Activated naive CD8-positive, alpha-beta T cell (primary cell): ENCODE results near the gene TBX1.
A peak's percentile ranks its signal among the peaks of the same experiment; 100 is the strongest.
"Not testable (repeated sequence)": the region's sequence is repeated elsewhere in the genome, so short reads cannot be mapped to it uniquely, and the experiment has no call there.

ENCODE experiments used
- H3K27ac Mint-ChIP-seq: one replicate; pipeline ENCODE4 v1.8.0; 2021; ENCODE audit warnings: mixed read lengths
- H3K27me3 Mint-ChIP-seq: one replicate; pipeline ENCODE4 v1.8.0; 2021; ENCODE audit warnings: mixed read lengths
- H3K36me3 Mint-ChIP-seq: one replicate; pipeline ENCODE4 v1.8.0; 2021; ENCODE audit warnings: mixed read lengths
- H3K4me1 Mint-ChIP-seq: one replicate; pipeline ENCODE4 v1.8.0; 2021; ENCODE audit warnings: low read depth, mixed read lengths
- H3K4me3 Mint-ChIP-seq: one replicate; pipeline ENCODE4 v1.8.0; 2021; ENCODE audit warnings: mild to moderate bottlenecking, mixed read lengths
- H3K9me3 Mint-ChIP-seq: one replicate; pipeline ENCODE4 v1.8.0; 2021; ENCODE audit warnings: low read depth, mixed read lengths

TBX1 gene

GRCh38 chr22:19720150-19720827 is 40.3 kb upstream of the TBX1 start:
- Mint-ChIP-seq H3K4me1 (peaks cover 11% of the 10 kb centered on the region), H3K27ac (no peak overlapping the region), H3K36me3 (peaks cover 2% of the 10 kb centered on the region), H3K9me3 (no peaks in the 10 kb centered on the region), H3K27me3 (peaks cover 13% of the 10 kb centered on the region), H3K4me3 (peak overlapping the region; percentile 53)

- H3K4me1 Mint-ChIP-seq = peaks cover 11% of the 10 kb centered on the region
- no peaks in the 10 kb centered on the region for H3K9me3 Mint-ChIP-seq
- peaks cover 13% of the 10 kb centered on the region for H3K27me3 Mint-ChIP-seq
- H3K27ac Mint-ChIP-seq = no peak overlapping the region
- H3K4me3 Mint-ChIP-seq = no peak overlapping the region
- peaks cover 2% of the 10 kb centered on the region for H3K36me3 Mint-ChIP-seq
Measured at GRCh38 chr22:19720999-19721329, 39.6 kb upstream of the TBX1 start.

GRCh38 chr22:19721330-19722177 is 39.0 kb upstream of the TBX1 start:
- no peak overlapping the region for H3K4me3 Mint-ChIP-seq
- peaks cover 2% of the 10 kb centered on the region for H3K36me3 Mint-ChIP-seq
- H3K27me3 Mint-ChIP-seq = peaks cover 13% of the 10 kb centered on the region
- no peaks in the 10 kb centered on the region for H3K9me3 Mint-ChIP-seq
- peaks cover 11% of the 10 kb centered on the region for H3K4me1 Mint-ChIP-seq
- no peak overlapping the region for H3K27ac Mint-ChIP-seq

GRCh38 chr22:19722178-19722981 is 38.2 kb upstream of the TBX1 start:
- Mint-ChIP-seq H3K4me3 (no peak overlapping the region), H3K4me1 (peaks cover 11% of the 10 kb centered on the region), H3K9me3 (no peaks in the 10 kb centered on the region), H3K36me3 (peaks cover 2% of the 10 kb centered on the region), H3K27me3 (peaks cover 13% of the 10 kb centered on the region), H3K27ac (no peak overlapping the region)

- Mint-ChIP-seq H3K27ac (no peak overlapping the region), H3K4me1 (peaks cover 9% of the 10 kb centered on the region), H3K9me3 (no peaks in the 10 kb centered on the region), H3K4me3 (peak overlapping the region; percentile 5), H3K27me3 (peaks cover 13% of the 10 kb centered on the region), H3K36me3 (peaks cover 2% of the 10 kb centered on the region)
Measured at GRCh38 chr22:19722982-19723231, 37.7 kb upstream of the TBX1 start.

- H3K9me3 Mint-ChIP-seq = no peaks in the 10 kb centered on the region
- no peak within 1 kb of the TSS for H3K27ac Mint-ChIP-seq
- peak within 1 kb of the TSS; percentile 17 for H3K4me3 Mint-ChIP-seq
- H3K27me3 Mint-ChIP-seq = peaks cover 13% of the 10 kb centered on the region
- H3K4me1 Mint-ChIP-seq = peaks cover 9% of the 10 kb centered on the region
- H3K36me3 Mint-ChIP-seq = peaks cover 2% of the 10 kb centered on the region
Measured at GRCh38 chr22:19723232-19723982, 37.2 kb upstream of the TBX1 start, which contains the start of gene GP1BB. TSS of gene GP1BB (plus strand) at chr22:19723539. CDS start at chr22:19723570, 31 bp downstream.

- Mint-ChIP-seq H3K9me3 (no peaks in the 10 kb centered on the region), H3K27ac (no peak overlapping the region), H3K4me1 (peaks cover 8% of the 10 kb centered on the region), H3K27me3 (peaks cover 13% of the 10 kb centered on the region), H3K4me3 (peak overlapping the region; percentile 53), H3K36me3 (peaks cover 2% of the 10 kb centered on the region)
Measured at GRCh38 chr22:19723983-19724827, 36.4 kb upstream of the TBX1 start.

GRCh38 chr22:19724927-19725661 is 35.5 kb upstream of the TBX1 start:
- H3K36me3 Mint-ChIP-seq = peaks cover 2% of the 10 kb centered on the region
- H3K4me1 Mint-ChIP-seq = peaks cover 5% of the 10 kb centered on the region
- no peak overlapping the region for H3K27ac Mint-ChIP-seq
- peak overlapping the region; percentile 53 for H3K4me3 Mint-ChIP-seq
- peaks cover 13% of the 10 kb centered on the region for H3K27me3 Mint-ChIP-seq
- no peaks in the 10 kb centered on the region for H3K9me3 Mint-ChIP-seq

GRCh38 chr22:19726064-19726788 is 34.4 kb upstream of the TBX1 start:
- not testable (repeated sequence) for H3K9me3 Mint-ChIP-seq, H3K4me3 Mint-ChIP-seq, H3K36me3 Mint-ChIP-seq, H3K4me1 Mint-ChIP-seq, H3K27ac Mint-ChIP-seq, H3K27me3 Mint-ChIP-seq

GRCh38 chr22:19727310-19728150 is 33.0 kb upstream of the TBX1 start:
- H3K4me1 Mint-ChIP-seq = peaks cover 7% of the 10 kb centered on the region
- H3K9me3 Mint-ChIP-seq = no peaks in the 10 kb centered on the region
- H3K27me3 Mint-ChIP-seq = peaks cover 7% of the 10 kb centered on the region
- H3K27ac Mint-ChIP-seq = no peak overlapping the region
- no peaks in the 10 kb centered on the region for H3K36me3 Mint-ChIP-seq
- H3K4me3 Mint-ChIP-seq = no peak overlapping the region

GRCh38 chr22:19728271-19728670 is 32.3 kb upstream of the TBX1 start:
- H3K4me3 Mint-ChIP-seq = no peak overlapping the region
- H3K27me3 Mint-ChIP-seq = peaks cover 7% of the 10 kb centered on the region
- H3K36me3 Mint-ChIP-seq = no peaks in the 10 kb centered on the region
- H3K9me3 Mint-ChIP-seq = no peaks in the 10 kb centered on the region
- H3K27ac Mint-ChIP-seq = no peak overlapping the region
- H3K4me1 Mint-ChIP-seq = peaks cover 5% of the 10 kb centered on the region

GRCh38 chr22:19728836-19729235 is 31.7 kb upstream of the TBX1 start:
- H3K27ac Mint-ChIP-seq = no peak overlapping the region
- peaks cover 5% of the 10 kb centered on the region for H3K4me1 Mint-ChIP-seq
- H3K9me3 Mint-ChIP-seq = no peaks in the 10 kb centered on the region
- no peaks in the 10 kb centered on the region for H3K36me3 Mint-ChIP-seq
- peaks cover 7% of the 10 kb centered on the region for H3K27me3 Mint-ChIP-seq
- H3K4me3 Mint-ChIP-seq = no peak overlapping the region
